Globus pallidus (tissue), 1 donor: Measurements from ENCODE around the gene FARS2.

Source experiments
- DNase-seq: peaks from one replicate; pipeline ENCODE4 v3.0.0-alpha.2; 2015; ENCODE audit warnings: low spot score

The FARS2 gene

DNA sequence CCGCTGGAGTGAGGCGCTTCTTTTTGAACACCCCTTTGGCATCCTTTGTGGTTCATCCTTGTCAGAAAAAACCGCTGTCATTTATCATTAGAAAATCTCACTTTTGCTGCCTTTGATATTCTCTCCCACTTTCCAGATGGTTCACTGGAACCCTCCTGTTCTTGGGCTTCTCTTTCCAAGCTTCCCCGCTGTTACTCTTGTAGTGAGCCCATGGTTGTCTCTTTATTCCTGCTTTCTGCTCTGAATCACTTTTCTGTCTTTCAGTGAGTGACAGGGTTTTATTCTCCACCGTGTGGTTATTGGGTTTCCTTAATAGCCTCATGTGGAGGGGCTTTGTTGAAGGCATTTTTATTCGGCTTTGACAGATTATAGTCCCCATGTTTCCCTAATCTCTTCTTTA lies 117.0 kb downstream of the FARS2 start:
- DNase-seq, result no peak

DNA sequence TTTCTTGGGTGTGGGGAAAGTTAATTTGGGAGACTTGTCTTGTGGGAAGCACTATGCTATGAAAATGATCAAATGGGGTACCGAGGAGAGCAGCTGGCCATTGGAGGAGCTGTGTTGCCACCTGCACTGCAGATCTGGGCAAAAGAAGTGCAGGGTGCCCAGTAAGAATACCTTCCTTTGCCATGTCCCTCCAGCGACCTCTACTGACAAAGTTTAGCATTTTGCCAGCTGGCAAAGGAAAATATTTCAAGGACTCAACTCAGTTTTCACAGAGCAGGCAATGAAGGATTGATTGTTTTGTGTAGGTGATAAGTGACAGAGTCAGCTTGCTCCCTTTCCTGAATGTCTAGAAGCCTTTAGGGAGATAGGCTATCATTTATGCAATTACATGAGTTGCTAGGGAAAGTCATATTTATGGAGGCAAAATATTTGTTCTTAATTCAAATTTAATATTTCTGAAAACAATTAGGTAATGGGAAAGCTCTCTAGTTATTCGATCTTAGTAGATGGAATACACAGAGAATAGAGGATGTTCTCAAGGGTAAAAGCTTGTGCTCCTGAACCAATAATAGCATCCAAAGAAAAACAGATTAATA lies 118.4 kb downstream of the FARS2 start:
- no peak for DNase-seq

DNA sequence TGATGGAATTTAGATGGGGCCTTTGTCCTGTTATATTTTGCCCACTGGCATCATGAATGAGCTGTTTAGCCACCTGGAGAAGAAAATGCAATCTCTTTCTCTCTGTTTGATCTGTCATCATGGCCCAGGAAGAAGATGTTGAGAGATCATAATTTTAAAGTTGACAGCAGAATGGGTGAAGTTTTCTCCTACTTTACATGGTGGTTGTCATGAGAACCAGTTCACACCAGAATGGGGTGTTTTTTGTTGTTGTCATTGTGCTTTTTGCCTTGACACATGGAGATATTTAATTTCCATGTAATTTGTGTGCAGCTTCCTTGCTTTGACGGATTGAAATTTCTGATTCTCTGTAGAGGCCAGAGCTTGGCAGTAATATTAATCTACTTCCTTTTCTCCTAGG lies 122.5 kb downstream of the FARS2 start:
- DNase-seq, result no peak

DNA sequence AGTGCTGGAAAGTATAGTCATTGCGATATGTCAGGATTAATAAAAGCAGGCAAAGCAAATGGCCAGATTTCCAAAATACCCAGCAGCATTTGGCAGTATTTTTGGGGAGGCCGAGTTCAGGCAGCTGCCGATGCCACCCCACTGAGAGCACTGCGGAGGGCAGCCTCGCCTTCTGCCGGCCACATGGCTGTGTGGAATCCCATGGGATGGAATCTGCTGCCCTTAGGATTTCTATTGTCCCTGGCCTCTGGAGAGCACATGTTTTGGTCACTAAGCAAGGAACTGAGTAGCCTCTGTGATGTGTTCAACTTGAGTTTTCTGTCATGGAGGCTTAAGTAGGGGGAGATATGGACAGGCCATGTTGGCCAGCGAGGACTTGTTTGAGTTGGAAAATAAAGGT lies 123.0 kb downstream of the FARS2 start:
- DNase-seq, result no peak

DNA sequence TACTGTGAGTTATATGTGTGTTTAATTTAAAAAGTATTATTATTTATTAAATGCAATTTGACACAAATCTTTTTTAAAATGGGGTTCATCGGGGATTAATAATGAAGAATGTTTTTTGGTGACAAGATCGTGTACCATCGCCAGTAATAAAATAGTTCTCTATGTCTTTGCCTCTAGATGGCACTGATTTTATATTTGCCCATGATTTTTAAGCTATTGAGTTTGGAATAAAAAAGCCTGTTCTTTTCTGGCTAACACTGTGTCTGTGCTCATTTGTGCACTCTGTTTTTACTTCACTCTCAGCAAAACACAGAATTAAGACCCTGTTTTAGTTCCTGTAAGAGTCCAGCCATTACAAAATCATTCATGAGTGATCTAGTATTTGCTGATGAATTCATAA lies 127.0 kb downstream of the FARS2 start:
- DNase-seq, result no peak

DNA sequence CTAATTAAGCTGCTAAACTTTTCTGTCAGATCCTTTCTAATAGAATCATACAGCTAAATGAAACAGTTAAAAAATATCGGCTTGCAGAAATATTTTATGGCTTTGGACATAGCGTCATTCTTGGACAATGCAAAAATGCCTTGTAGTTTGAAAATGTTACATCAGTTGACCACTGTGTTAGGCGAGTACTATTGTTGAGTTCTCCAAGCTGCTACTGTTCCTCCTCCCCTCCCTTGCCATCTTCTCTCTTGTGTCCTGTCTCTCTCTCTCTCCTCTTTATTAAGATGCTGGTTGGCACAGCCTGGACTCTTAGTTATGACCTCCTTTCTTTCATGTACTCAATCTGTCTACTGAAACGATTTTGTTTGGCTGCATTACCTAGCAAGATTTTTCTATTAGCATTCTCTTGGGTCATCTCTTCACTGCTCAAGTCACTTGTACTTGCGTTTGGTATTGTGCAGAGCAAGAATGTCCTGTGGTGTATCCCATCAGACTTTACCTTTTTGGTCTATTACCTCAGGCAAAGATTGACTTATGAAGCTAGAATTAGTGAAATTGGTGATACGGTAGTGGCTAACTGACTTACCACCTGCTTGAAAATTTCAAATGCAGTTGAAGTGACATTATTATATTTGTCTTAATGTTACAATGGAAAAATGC lies 127.9 kb downstream of the FARS2 start:
- no peak for DNase-seq

DNA sequence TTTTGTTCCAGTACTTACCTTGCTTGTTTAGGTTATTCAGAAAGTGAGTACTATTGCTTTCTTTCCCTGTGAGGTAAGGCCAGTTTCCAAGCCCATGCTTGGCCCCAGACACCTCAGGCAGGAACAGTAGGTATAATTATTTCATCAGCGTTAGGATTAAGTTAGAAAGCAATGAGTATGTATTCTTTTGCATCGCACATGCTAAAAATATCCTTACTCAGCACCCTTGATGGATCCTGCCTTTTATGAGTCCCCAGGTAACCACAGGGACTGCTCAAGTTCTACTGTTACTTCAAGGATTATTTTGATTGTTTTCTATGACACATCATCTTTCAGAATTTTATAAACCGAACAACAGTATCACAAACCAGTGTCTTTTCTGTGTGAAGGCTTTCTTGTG lies 128.9 kb downstream of the FARS2 start:
- DNase-seq, result no peak

DNA sequence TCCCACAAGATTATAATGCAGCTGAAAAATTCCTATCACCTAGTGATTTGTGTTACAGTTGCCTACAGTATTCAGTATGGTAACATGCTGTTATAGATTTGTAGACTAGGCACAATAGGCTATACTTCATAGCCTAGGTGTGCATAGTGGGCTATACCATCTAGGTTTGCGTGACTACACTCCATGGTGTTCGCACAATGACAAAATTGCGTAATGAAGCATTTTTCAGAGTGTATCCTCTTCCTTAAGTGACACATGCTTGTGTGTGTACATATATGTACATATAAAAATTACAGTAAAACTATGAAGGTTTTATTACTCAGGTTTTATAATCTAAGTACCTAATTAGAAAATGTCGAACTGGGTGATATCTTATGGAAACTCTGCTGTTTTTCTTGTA lies 133.0 kb downstream of the FARS2 start:
- DNase-seq, result no peak

DNA sequence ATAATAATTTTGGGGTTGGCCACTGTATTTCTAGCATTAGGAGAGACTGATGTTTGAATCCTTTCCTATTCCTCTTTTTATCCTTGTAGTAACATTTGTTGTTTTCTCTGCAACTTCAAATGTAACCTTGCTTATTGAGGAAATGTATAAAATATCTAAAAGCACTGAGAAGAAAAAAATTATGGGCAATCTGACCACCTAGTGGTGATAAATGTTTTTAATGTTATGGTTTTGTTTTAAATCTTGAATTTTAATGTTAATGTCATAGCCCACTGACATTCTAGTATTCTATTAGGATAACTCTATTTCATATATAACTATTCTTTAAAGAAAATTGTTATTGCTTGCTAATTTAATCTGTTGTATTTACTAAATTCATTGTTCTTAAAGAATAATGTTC lies 134.4 kb downstream of the FARS2 start:
- DNase-seq, result no peak

DNA sequence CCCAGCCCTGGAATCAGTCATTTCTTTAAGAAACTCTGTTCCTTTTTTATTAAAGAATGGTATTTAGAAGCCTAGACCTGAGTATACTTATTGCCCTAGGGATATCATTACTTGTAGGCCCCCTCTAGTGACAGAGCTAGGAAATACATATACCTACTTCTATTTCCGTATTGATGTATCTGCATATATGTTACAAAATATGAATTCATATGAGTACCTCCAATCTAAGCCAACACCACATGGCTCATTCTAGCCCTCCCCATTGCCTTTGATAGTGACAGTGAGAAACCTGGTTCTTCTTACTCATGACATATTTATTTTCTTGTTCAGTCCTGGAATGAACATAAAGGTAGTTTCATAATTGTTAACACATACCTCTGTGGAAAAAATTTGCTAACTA lies 137.2 kb downstream of the FARS2 start:
- peak; percentile 30 for DNase-seq

DNA sequence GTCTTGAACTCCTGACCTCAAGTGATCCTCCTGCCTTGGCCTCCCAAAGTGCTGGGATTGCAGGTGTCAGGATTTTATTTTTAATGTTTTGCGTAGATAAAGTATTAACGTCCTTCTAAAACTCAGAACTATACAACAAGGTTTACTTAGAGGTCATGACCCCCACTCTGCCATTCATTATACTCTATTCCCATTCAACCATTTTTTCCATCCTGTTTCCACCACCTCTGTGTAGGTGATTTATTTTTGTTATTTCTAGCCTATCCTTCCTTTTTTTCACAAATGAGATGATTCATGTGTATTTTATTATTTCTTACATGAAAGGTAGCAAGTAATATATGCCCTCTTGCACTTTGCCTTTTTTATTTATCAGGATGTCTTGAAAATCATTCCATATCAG lies 138.1 kb downstream of the FARS2 start:
- no peak for DNase-seq

DNA sequence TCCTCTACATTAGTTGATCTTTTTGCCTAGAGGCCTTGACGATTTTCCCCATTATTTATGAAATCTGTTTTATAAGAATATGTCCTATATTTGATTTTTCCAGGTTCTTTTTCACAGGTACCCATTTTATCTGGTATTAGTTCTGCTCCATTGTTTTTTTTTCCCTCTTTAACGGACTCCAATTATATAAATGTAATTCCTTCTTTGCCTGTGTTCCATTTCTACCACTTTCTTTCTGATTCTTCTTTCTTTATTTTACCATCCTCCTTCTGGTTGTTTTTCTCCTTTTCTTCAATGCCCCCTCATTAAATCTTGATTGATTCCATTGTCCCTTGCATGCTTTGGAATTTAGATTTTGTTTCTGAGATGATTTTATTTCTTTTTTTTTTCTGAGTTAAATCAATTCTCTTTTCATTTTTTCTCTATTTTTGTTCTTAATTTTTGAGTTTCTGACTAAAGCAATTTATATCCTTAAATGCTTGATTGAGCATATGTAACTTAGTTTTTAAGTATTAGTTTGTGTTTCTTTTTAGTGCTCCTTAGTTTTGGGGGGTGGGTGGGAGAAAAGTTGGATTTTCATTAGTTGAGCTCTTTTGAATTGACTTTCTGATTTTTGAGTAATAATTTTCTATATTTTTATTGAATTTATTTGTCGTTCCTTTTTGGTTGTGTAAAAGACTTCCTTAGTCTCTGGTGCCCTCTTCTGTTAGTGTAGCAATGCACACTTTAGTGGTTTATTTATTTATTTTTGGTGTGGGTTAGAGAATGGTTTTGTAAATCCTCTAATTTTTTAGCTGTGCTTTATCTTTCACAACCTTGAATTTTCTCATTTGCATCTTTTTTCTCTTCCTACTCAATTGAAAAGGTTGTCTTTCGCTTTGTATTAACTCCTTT lies 140.8 kb downstream of the FARS2 start:
- DNase-seq, result no peak

DNA sequence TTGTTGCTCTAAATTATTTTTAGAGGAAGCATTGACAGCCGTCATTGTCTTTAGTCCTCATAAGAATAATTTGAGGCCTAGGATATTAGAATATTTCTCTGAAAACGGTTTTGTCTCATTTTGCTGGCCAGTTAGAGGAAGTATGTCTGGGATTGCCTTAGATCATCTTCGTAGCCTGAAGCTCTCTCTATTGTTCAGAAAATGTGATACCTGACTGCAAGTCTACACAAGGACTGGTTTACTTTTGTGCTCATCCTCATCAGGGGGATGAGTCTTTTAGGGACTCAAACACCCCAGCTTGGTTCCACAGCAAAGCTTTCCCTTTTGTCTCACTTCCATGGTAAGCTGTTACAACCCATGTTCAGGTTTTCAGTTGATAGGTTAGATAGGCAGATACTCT lies 141.8 kb downstream of the FARS2 start:
- no peak for DNase-seq

DNA sequence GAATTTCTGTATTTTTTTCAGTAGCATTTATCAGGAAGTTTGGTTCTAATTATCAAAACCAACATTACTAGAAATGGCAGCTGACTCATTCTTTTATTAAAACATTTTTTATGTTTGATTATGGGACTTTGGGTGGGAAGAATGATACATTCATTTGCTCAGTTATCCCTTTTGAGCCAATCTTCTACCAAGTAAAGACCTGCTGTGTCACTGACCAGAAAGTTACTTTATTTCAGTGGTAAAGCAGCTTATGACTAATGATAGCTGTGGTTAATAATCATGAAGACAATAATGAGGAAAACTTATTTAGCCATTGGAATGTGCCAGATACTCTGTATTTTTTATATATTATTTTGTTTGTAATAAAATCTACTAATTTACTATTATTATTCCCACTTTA lies 142.3 kb downstream of the FARS2 start:
- no peak for DNase-seq

DNA sequence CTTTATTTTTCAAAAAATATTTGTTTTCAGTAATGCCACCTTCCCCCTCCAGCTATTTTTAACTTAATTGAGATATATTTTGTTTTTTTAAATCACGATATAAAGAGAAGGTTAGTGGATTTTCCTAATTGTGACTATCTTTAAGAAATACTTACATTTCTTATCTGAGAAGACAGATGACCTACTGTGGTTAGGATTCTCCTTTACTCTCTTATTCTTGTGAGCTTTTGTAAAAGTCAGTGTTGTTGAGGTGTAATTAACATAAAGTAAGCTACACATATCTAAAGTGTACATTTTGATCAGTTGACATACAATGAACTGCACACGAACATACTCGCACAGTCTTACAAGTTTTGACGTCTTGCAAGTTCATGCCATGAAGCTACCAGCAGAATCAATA lies 144.7 kb downstream of the FARS2 start:
- no peak for DNase-seq

DNA sequence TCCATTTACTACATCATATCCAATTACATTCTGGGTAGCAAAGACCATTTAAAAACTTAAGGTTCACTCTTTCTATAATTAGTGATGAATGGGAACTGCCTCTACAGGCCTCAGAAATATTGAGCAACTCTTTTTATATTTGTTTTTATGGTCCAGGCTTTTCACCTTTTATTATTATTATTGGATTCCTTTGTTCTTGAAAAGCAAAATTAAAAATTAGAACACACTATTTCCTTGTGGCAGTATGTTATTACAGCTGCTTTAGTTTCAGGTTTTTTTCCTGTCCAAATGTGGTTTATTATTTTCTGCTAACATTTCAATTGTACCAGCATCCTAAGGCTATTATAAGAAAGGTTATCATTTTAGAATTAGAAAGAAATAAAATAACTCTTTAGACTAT lies 150.1 kb downstream of the FARS2 start:
- no peak for DNase-seq

DNA sequence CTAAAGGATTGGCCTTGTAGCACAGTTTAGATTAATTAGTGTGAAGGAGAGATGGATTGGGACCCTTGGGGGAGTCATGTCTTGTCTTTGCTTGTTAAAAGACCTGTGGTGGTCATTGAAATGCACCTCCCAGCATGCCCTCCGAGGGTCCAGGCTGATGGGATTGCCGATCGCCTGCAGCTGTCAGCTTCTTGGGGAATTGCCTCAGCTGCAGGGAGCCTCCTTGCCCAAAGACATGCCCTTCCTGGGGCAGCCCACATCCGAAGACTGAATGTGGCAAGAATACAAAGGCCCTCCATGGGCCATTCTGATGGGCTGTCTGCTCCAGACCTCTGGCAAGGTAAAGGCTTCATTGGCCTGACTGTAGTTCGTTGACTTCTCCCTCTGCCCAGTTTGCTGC lies 150.7 kb downstream of the FARS2 start:
- no peak for DNase-seq

DNA sequence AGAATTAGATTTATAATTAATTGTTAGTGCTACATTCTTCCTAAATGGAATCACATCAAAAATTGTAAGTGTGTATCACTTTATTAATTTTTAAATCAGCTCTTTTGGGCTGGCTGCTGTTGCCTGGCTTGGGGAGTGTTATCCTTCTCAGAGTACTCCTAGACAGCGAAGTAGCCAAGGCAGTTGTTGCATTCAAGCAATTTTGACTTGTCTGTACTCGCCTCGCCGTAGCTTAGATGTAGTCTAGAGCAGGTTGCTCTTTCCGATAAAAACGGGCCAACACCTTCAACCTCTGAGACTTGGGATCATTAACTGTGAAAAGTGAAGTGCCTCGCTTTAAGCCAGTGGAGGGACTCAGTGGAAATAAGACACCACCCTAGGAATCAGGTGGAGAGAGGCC lies 151.3 kb downstream of the FARS2 start:
- no peak for DNase-seq

DNA sequence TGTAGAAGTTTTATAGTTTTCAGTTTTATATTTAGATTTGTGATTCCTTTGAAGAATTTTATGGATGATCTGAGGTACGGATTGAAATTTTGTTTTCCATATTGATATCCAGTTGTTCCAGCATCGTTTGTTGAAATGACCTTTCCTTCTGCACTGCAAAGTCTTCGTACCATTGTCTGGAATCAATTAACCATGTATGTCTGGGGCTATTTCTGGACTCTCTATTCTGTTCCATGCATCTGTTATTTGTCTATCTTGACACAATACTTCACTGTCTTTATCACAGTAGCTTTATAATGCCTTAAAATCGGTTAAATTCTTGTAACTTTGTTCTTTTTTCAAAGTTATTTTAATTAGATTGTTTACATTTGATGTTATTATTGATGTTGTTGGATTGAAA lies 154.9 kb downstream of the FARS2 start:
- no peak for DNase-seq

DNA sequence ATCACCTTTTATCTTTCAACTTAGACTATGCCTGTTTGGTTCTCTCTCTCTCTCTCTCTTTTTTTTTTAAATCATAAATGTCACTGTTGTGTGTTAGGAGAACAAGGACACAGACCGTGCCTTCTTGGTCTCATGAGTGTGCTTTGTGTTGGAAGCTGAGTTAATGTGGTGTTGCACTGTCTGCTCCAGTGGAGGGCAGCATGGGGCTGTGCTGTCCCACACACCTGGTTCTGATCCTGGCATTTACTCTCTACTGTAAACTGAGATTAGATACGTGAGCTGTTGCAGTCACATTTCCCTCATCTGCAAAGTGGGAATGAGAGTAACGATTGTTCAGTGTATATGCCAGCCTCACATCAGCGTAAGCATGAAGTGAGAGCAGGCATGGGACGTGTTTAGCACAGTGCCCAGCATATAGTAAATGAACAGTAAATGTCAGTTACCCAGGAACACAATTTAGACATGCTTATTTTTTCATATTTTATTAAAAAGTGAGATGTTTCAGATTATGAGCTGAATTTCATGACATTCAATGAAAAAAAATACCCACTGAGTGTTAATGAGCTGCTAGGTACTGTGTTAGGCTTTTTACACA lies 161.1 kb downstream of the FARS2 start:
- no peak for DNase-seq

DNA sequence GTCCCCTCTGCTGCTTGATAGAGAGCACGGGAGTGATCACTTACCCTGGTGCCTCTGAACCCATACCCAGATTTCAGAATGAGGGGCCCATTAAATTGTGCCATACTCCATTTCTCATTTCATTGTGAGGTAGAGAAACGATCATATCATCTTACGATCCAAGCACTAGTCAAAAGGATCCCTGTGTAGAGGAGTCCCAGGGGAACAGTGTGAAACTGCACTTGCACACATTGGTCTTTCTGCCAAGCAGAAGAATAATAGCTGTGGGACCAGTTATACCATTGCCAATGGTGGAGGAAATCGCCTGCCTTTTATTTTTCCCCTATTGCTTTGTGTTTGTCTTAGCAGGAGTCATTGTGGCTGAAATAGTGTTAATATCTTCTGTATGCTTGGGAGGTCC lies 161.9 kb downstream of the FARS2 start:
- no peak for DNase-seq

DNA sequence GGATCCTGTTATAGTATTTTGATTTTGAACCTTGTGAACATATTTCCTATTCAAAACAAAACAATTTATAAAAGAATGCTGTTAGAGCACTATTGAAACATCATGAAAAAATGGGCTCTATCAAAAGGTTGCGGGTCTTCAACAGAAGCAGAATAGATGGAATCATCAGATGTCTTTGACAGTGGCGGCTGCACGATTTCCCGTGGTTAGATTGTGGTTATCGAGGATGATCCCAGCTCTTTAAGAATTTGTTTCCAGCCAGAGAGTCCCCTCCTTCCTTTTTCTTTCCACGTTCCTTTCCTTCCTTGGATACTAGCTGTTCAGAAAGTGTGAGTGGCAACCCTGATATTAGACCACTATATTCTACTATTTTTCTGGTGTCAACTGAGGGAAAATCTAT lies 163.4 kb downstream of the FARS2 start:
- no peak for DNase-seq

DNA sequence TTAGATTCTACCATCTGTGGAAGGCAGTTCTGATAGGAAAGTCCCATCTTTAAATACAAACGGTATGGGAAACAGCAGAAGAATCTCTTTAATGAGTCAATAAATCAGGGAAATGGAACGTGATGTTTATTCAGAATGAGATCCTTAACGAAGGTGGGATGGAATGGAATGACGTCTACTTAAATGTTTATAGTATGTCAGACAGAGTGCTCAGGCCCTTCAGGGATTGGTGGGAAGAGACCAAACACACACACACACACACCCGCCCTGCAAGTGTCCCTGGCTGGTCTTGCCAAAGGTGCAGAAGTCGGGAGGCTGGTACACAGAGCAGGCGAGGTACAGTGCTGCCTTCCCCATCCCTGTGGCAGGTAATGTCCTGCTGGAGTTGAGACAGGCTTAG lies 164.0 kb downstream of the FARS2 start:
- DNase-seq, result no peak
